Endothelial cell of umbilical vein (primary cell): ENCODE data around the gene GSE1. TPM values are rescaled to one million over a fixed set of nuclear protein-coding genes. Genes with fewer than 3 reads are reported as not detected.

Source experiments
- BruUV-seq: library from RNA; stranded (reverse); fragments of 400-500 nt; replicated peaks from 2 replicates; lab custom pipeline; 2021; lab: Mats Ljungman, UMichigan
- CTCF ChIA-PET: fragments of 300-600, 350-600 bp; sonication (Branson Sonifier 250); formaldehyde crosslinking; loops from one replicate; lab custom pipeline; 2021; ENCODE audit warnings: antibody characterized with exemption, inconsistent platforms; lab: Charles Lee
- POLR2A ChIA-PET: fragments of 300-600, 350-600 bp; sonication (Branson Sonifier 250); formaldehyde crosslinking; loops from one replicate; lab custom pipeline; 2021; ENCODE audit warnings: antibody characterized with exemption, inconsistent platforms; lab: Charles Lee
- DNase-seq: peaks from one replicate; pipeline ENCODE4 v3.0.0-alpha.2; 2011; ENCODE audit warnings: low read depth, low spot score
- FAIRE-seq: peaks from 2 replicates; lab custom pipeline; 2011; peaks lifted over from hg19 to GRCh38; lab: Jason Lieb, UNC
- H2AFZ ChIP-seq: 2 replicates; pipeline ENCODE4 v1.6.0; 2012; ENCODE audit warnings: low read depth, low read length, control low read depth, inconsistent platforms
- H3K27ac ChIP-seq: 2 replicates; pipeline ENCODE4 v1.5.1; 2011; ENCODE audit warnings: low read depth, mild to moderate bottlenecking, control low read depth, low read length, moderate library complexity; ENCODE audit not compliant: insufficient read depth
- H3K27me3 ChIP-seq, 2 experiments: 2 replicates each; pipeline versions ENCODE4 v1.6.0 to v1.6.1; 2011; ENCODE audit warnings: low read length in 2 of 2, mixed read lengths in 1 of 2; ENCODE audit not compliant: control insufficient read depth in 2 of 2, insufficient read depth in 2 of 2
- H3K36me3 ChIP-seq, 2 experiments: 2 replicates in 1 of 2; 3 replicates in 1 of 2; pipeline ENCODE4 v1.5.1; 2011; ENCODE audit warnings: low read length in 2 of 2, mild to moderate bottlenecking in 1 of 2, moderate library complexity in 1 of 2; ENCODE audit not compliant: control insufficient read depth in 2 of 2, insufficient read depth in 2 of 2; ENCODE audit errors: extremely low read depth in 1 of 2
- H3K4me1 ChIP-seq: 3 replicates; pipeline ENCODE4 v1.5.1; 2011; ENCODE audit warnings: mild to moderate bottlenecking, low read length; ENCODE audit not compliant: control insufficient read depth, insufficient read depth; ENCODE audit errors: extremely low read depth
- H3K4me2 ChIP-seq: 2 replicates; pipeline ENCODE4 v1.6.1; 2011; ENCODE audit warnings: low read length, control low read depth, mixed read lengths; ENCODE audit not compliant: insufficient read depth
- H3K4me3 ChIP-seq, 3 experiments: fragments of 200-600 bp in 1 of 3; sonication (generic), shearing (Covaris generic) in 1 of 3; replicated peaks in 1 of 3; 2 replicates each; pipeline ENCODE4 v1.5.1; 2011 to 2016; ENCODE audit warnings: control low read depth in 3 of 3, low read length in 3 of 3, mild to moderate bottlenecking in 2 of 3, inconsistent platforms in 1 of 3, low read depth in 1 of 3, moderate library complexity in 1 of 3; ENCODE audit not compliant: insufficient read depth in 1 of 3
- H3K79me2 ChIP-seq: 2 replicates; pipeline ENCODE4 v1.6.0; 2012; ENCODE audit warnings: low read length, inconsistent platforms; ENCODE audit not compliant: control insufficient read depth, insufficient read depth
- H3K9ac ChIP-seq: replicated peaks from 2 replicates; pipeline ENCODE3; 2011; ENCODE audit warnings: low read length, control low read depth; ENCODE audit not compliant: insufficient read depth; ENCODE audit errors: extremely low read depth
- H3K9me1 ChIP-seq: replicated peaks from 3 replicates; pipeline ENCODE4 v1.6.0; 2011; ENCODE audit warnings: mild to moderate bottlenecking, low read length; ENCODE audit not compliant: control insufficient read depth, insufficient read depth; ENCODE audit errors: extremely low read depth
- H3K9me3 ChIP-seq: replicated peaks from 2 replicates; pipeline ENCODE4 v1.5.1; 2012; ENCODE audit warnings: low read length, inconsistent platforms; ENCODE audit not compliant: control insufficient read depth, insufficient read depth
- H4K20me1 ChIP-seq: replicated peaks from 2 replicates; pipeline ENCODE3; 2011; ENCODE audit warnings: mild to moderate bottlenecking, low read length; ENCODE audit not compliant: control insufficient read depth, insufficient read depth; ENCODE audit errors: extremely low read depth
- CTCF ChIP-seq, 2 donors: IDR thresholded peaks; 1 replicate in 1 of 2; 2 replicates in 1 of 2; pipeline ENCODE4 v1.5.1; 2011; ENCODE audit warnings: low read length in 2 of 2, mild to moderate bottlenecking in 2 of 2, moderate library complexity in 2 of 2, control low read depth in 1 of 2, inconsistent platforms in 1 of 2, low read depth in 1 of 2; ENCODE audit not compliant: insufficient read depth in 1 of 2; ENCODE audit errors: extremely low read depth in 1 of 2
- EZH2 ChIP-seq: IDR thresholded peaks from 2 replicates; pipeline ENCODE4 v1.6.1; 2012; ENCODE audit warnings: borderline replicate concordance, low read depth, mild to moderate bottlenecking, moderate library complexity, low read length, inconsistent platforms; ENCODE audit not compliant: severe bottlenecking
- FOS ChIP-seq: IDR thresholded peaks from 2 replicates; pipeline ENCODE4 v1.6.1; 2011; ENCODE audit warnings: mild to moderate bottlenecking, low read length, moderate library complexity, borderline replicate concordance; ENCODE audit not compliant: insufficient read depth
- GATA2 ChIP-seq: IDR thresholded peaks from 2 replicates; pipeline ENCODE4 v1.7.0; 2011; ENCODE audit warnings: low read depth, mild to moderate bottlenecking, moderate library complexity, mixed read lengths, low read length; ENCODE audit not compliant: insufficient read length, insufficient read depth
- JUN ChIP-seq: IDR thresholded peaks from 2 replicates; pipeline ENCODE4 v1.6.1; 2011; ENCODE audit warnings: borderline replicate concordance, low read depth; ENCODE audit not compliant: insufficient read length, insufficient read depth
- MAX ChIP-seq: IDR thresholded peaks from 2 replicates; pipeline ENCODE4 v1.6.1; 2011; ENCODE audit not compliant: insufficient read depth, insufficient read length
- MYC ChIP-seq: IDR thresholded peaks from one replicate; pipeline ENCODE4 v1.6.1; 2011; ENCODE audit warnings: mild to moderate bottlenecking, low read depth, low read length
- POLR2A ChIP-seq: IDR thresholded peaks from 2 replicates; pipeline ENCODE4 v1.6.1; 2012; ENCODE audit warnings: low read depth, mild to moderate bottlenecking, control low read depth, low read length
- POLR2AphosphoS5 ChIP-seq: IDR thresholded peaks from 2 replicates; pipeline ENCODE4 v1.6.1; 2012; ENCODE audit warnings: low read depth, mild to moderate bottlenecking, control low read depth, low read length, moderate library complexity; ENCODE audit not compliant: insufficient read depth
- dilution Hi-C: fragments of 300-500 bp; cut with MboI; formaldehyde crosslinking; loops from one replicate; pipeline ENCODE4 v1.15.0; 2019; ENCODE audit warnings: low sequenced_read_pairs; ENCODE audit not compliant: extremely low pct_ligation_motif_present
- intact Hi-C: fragments of 100-400 bp; cut with micrococcal nuclease; formaldehyde crosslinking; loops from one replicate; pipeline ENCODE4 v1.10.0; 2022
- polyA plus RNA-seq, 4 experiments: library from polyadenylated mRNA; depleted of rRNA in 3 of 4; stranded (reverse) in 3 of 4; unstranded in 1 of 4; fragments of >200 nt; gene quantifications; 2 replicates each; pipeline versions ENCODE4 v1.2.1 to v1.2.3, GENCODE V29; 2011 to 2012; ENCODE audit warnings: missing spikeins in 1 of 4
- total RNA-seq: library from RNA; stranded (reverse); gene quantifications from 2 replicates; pipeline ENCODE4 v1.2.3, GENCODE V29; 2021

Gene GSE1
- total and polyA plus RNA-seq, 2 donors (not counting 3 experiments of a cell fraction or from before 2014, with no cell fraction given) = 4.2 to 18.3 TPM

GRCh38 chr16:85689950-85690320, 76.8 kb downstream of the GSE1 start:
- Histone ChIP-seq H4K20me1 (no peaks in the 10 kb centered on the region), H3K79me2 (peaks cover 1% of the 10 kb centered on the region), H3K4me3 (no peak overlapping the region), H3K27ac (no peak overlapping the region), H3K4me2 (no peak overlapping the region), H3K9ac (no peak overlapping the region), H3K9me1 (no peaks in the 10 kb centered on the region), H3K9me3 (no peaks in the 10 kb centered on the region), H3K4me1 (no peaks in the 10 kb centered on the region), H3K27me3 (no peaks in the 10 kb centered on the region), H3K36me3 (no peaks in the 10 kb centered on the region), H2AFZ (no peak overlapping the region)
- FAIRE-seq (no peak), DNase-seq (no peak)
- dilution Hi-C loops (no loop called here), intact Hi-C loops (loop anchor here (2.0 kb wide), 1 partner anchor 61 kb away; the partner anchor contains the start of gene C16orf74)
- ChIA-PET CTCF (interaction anchor here (1.5 to 2.3 kb wide), 4 partner anchors 14 to 74 kb away, joined by 3 to 9 read pairs (median 6); no protein-coding TSS in a partner anchor), POLR2A (no interaction called here)
- BruUV-seq = no TSS peak
- TF ChIP-seq CTCF (IDR thresholded peaks at IDR 0.05; ENCODE audit: extremely low read depth in 1 of 2, insufficient read depth in 1 of 2, low read depth in 1 of 2, low read length in 2 of 2) (no peak), MYC (no peak), POLR2A (no peak), GATA2 (no peak), FOS (no peak), POLR2AphosphoS5 (no peak), MAX (no peak), EZH2 (no peak), JUN (no peak)
